ENCODE results near the gene SPTBN5. TPM values are rescaled to one million over a fixed set of nuclear protein-coding genes. Genes with fewer than 3 reads are reported as not detected.

The SPTBN5 gene
- total and polyA plus RNA-seq, 2 experiments from 2014 or later: 0.70 to 2.1 TPM

- H3K9me3 ChIP-seq (ENCODE audit: low read depth): no peaks in the 10 kb centered on the region
- H3K36me3 ChIP-seq: peaks cover 7% of the 10 kb centered on the region
- TF ChIP-seq, protein P1, sequence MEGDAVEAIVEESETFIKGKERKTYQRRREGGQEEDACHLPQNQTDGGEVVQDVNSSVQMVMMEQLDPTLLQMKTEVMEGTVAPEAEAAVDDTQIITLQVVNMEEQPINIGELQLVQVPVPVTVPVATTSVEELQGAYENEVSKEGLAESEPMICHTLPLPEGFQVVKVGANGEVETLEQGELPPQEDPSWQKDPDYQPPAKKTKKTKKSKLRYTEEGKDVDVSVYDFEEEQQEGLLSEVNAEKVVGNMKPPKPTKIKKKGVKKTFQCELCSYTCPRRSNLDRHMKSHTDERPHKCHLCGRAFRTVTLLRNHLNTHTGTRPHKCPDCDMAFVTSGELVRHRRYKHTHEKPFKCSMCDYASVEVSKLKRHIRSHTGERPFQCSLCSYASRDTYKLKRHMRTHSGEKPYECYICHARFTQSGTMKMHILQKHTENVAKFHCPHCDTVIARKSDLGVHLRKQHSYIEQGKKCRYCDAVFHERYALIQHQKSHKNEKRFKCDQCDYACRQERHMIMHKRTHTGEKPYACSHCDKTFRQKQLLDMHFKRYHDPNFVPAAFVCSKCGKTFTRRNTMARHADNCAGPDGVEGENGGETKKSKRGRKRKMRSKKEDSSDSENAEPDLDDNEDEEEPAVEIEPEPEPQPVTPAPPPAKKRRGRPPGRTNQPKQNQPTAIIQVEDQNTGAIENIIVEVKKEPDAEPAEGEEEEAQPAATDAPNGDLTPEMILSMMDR (IDR thresholded peaks at IDR 0.05; ENCODE audit: low read depth, low read length): no peak
- H3K27me3 ChIP-seq: no peaks in the 10 kb centered on the region
- no peak for DNase-seq (ENCODE audit: low read depth in 1 of 2, low spot score in 1 of 2)
- H3K4me1 ChIP-seq (ENCODE audit: low read depth): peaks cover 39% of the 10 kb centered on the region
- H3K4me3 ChIP-seq: no peak overlapping the region
- peak overlapping the region; percentile 66 for H3K27ac ChIP-seq
Observed at GRCh38 chr15:41937568-41937923, 43.7 kb upstream of the SPTBN5 start.

DNA sequence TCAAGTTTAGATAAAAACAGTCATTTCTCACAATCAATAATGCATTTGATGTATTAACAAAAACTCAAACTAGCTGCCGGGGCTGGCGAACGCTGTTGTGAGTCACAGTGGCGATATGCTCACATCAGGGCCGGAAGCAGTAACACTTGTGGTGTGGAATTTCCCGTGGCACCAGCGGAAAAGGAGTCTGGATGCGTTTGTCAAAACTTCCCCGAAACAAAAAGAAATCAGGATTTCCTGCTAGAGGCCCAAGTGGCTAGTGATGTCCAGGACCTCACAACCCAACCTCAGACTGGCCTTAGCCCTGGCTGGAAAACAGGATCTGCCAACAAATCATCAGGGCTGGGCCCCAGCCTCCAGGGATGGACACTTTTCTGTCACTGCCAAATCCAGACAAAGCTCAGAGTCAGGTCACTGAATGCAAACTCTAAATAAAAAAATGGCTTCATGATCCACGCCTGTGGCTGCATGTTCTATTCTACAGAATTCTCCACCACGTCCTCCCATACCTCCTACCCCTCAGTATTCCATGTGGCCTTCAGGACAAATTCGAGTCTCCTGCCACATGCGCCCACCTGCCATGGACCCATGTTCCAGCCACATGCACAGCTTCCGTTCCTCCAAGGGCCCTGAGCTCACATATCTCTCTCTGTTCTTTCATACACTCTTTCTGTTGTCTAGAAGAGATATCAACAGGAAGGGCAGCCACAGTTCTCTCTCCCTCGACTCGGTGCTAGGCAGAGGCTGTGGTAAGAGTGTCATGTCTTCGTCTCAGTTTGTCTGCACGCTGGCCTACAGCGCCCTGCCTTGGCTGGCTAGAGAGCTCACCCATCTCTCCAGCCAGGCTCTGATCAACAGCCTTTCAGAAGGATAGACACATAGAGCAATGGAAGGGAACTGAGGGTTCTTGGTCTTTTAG lies 43.1 kb upstream of the SPTBN5 start:
- Histone ChIP-seq H3K36me3 (peaks cover 7% of the 10 kb centered on the region), H3K4me3 (no peak overlapping the region), H3K27ac (peak overlapping the region; percentile 66), H3K9me3 (ENCODE audit: low read depth) (no peaks in the 10 kb centered on the region), H3K27me3 (no peaks in the 10 kb centered on the region), H3K4me1 (ENCODE audit: low read depth) (peaks cover 39% of the 10 kb centered on the region)
- DNase-seq (ENCODE audit: low read depth in 1 of 2, low spot score in 1 of 2): peak in 1 of 2 donors; percentile 71
- TF ChIP-seq, protein P1 (IDR thresholded peaks at IDR 0.05; ENCODE audit: low read depth, low read length): no peak

DNA sequence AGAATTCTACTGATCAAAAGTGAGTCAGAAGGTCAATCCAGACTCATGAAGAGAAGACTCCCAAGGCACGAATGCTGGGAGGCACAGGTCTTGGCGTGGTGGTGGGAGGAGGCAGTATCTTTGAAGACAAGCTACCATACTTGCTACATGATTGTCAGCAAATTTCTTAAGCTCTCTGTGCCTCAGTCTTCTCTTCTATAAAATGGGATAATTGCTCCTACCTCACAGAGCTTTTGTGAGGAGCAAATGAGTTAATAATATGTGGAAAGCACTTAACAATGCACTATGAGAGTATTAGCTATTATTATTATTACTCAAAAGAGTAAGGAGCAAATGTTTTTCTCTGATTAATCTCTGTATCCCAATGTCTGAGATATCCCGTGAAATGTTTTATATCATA lies 42.3 kb upstream of the SPTBN5 start:
- DNase-seq (ENCODE audit: low read depth in 1 of 2, low spot score in 1 of 2): no peak
- Histone ChIP-seq H3K4me3 (no peak overlapping the region), H3K9me3 (ENCODE audit: low read depth) (no peaks in the 10 kb centered on the region), H3K27ac (no peak overlapping the region), H3K4me1 (ENCODE audit: low read depth) (peaks cover 39% of the 10 kb centered on the region), H3K27me3 (no peaks in the 10 kb centered on the region), H3K36me3 (peaks cover 2% of the 10 kb centered on the region)
- TF ChIP-seq, protein P1 (IDR thresholded peaks at IDR 0.05; ENCODE audit: low read depth, low read length): no peak

DNA sequence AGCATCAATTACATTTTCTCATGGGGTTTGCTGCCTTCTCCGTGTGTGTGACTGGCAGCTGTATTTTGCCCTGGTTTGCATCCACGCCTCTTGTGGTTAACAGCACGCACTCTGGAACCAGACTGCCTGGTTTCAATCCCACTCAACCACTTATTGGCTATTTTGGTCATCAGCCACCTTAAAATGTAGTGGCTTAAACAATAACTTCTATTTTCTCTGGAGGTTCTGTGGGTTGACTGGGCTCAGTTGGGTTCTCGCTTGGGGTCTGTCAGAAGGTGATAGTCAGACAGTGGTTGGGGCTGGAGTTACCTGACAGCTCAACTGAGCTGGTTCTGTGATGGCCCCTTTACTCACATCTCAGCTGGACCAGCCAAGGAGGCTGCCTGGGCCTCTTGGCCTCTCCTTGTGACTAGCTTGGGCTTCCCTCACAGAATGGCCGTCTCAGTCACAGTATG lies 41.7 kb upstream of the SPTBN5 start:
- Histone ChIP-seq H3K27me3 (no peaks in the 10 kb centered on the region), H3K27ac (no peak overlapping the region), H3K4me3 (no peak overlapping the region), H3K4me1 (ENCODE audit: low read depth) (peaks cover 39% of the 10 kb centered on the region), H3K36me3 (no peaks in the 10 kb centered on the region), H3K9me3 (ENCODE audit: low read depth) (no peaks in the 10 kb centered on the region)
- no peak for DNase-seq (ENCODE audit: low read depth in 1 of 2, low spot score in 1 of 2)
- TF ChIP-seq, protein P1 (IDR thresholded peaks at IDR 0.05; ENCODE audit: low read depth, low read length): no peak

DNA sequence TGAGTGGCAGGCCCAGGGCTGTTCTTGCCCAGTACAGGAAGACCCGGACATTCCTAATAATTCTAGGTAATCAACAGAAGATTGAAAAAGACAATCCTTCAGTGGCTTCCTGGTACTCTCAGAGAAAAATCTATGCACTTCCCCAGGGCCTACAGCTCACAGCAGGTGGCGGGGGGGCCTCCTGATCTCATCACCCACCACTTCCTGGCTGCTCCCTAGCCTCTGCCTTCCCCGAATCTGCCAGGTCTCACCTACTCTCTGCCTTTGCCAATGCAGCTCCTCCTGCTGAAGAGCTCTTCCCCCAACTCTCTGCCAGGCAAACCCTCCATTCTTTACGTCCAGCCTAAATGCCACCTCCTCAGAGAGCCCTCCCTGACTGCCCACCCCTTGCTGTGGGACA lies 41.0 kb upstream of the SPTBN5 start:
- TF ChIP-seq, protein P1 (IDR thresholded peaks at IDR 0.05; ENCODE audit: low read depth, low read length): no peak
- no peak for DNase-seq (ENCODE audit: low read depth in 1 of 2, low spot score in 1 of 2)
- H3K4me3 ChIP-seq: no peak overlapping the region
- H3K9me3 ChIP-seq (ENCODE audit: low read depth): no peaks in the 10 kb centered on the region
- H3K36me3 ChIP-seq: no peaks in the 10 kb centered on the region
- H3K4me1 ChIP-seq (ENCODE audit: low read depth): peaks cover 39% of the 10 kb centered on the region
- H3K27me3 ChIP-seq: no peaks in the 10 kb centered on the region
- no peak overlapping the region for H3K27ac ChIP-seq
